Neural cell (in vitro differentiated cells): Measurements from ENCODE around the gene KCNK17.

ENCODE experiments used
- CTCF ChIP-seq: fragments of 450-650 bp; IDR thresholded peaks from 2 replicates; pipeline ENCODE4 v1.5.1; 2014; ENCODE audit warnings: antibody characterized with exemption, mild to moderate bottlenecking, moderate library complexity; ENCODE audit not compliant: poor library complexity, severe bottlenecking
- EP300 ChIP-seq: fragments of 450-650 bp; conservative IDR thresholded peaks from 2 replicates; pipeline ENCODE4 v1.6.1; 2014; ENCODE audit warnings: antibody characterized with exemption, mild to moderate bottlenecking, moderate library complexity; ENCODE audit not compliant: poor library complexity, severe bottlenecking
- EZH2 ChIP-seq: fragments of 200-600, 300-800 bp; shearing (Covaris generic), sonication (generic); IDR thresholded peaks from 2 replicates; pipeline ENCODE4 v1.6.1; 2014; ENCODE audit warnings: antibody characterized with exemption, low read length, borderline replicate concordance, mild to moderate bottlenecking; ENCODE audit not compliant: insufficient read depth, poor library complexity, severe bottlenecking
- TAF1 ChIP-seq: IDR thresholded peaks from 2 replicates; pipeline ENCODE4 v1.6.1; 2012; ENCODE audit warnings: low read depth

DNA sequence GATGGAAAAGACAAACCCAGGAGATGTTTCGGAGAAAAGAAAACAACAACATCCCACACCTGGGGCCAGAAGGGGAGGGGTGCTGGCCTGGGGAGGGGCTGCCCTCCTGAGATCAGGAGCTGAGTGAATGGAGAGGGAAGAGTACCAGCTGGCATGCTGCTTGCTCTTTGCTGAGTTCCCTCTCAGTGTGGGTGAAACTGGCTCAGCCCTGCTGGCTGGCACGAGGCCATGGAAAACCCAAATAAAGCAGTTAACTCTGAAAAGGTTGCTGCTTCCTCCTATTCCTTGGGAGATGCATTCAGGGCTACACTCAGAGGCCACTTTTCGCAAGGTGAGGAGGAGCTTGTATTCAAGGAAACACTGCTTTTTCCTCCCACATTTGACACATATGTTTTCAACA lies 16.3 kb upstream of the KCNK17 start:
- TF ChIP-seq CTCF (no peak), EP300 (no peak), EZH2 (no peak), TAF1 (no peak)
